Retinal pigment epithelial cell (primary cell): ENCODE measurements around the gene NKD2.

ENCODE experiments used
- DNase-seq: peaks from one replicate; pipeline ENCODE4 v3.0.0-alpha.2; 2010; ENCODE audit warnings: low read depth
- H3K4me3 ChIP-seq: 2 replicates; pipeline ENCODE4 v1.5.1; 2011; ENCODE audit warnings: mild to moderate bottlenecking, low read length, control low read depth, moderate library complexity
- CTCF ChIP-seq: conservative IDR thresholded peaks from 2 replicates; pipeline ENCODE4 v1.5.1; 2011; ENCODE audit warnings: low read depth, low read length, control low read depth, inconsistent platforms

Gene NKD2

GRCh38 chr5:1052641-1053390 lies 44.2 kb downstream of the NKD2 start:
- TF ChIP-seq CTCF, result no peak
- no peak for DNase-seq
- H3K4me3 ChIP-seq, result no peak overlapping the region

GRCh38 chr5:1053391-1054017 lies 44.9 kb downstream of the NKD2 start:
- DNase-seq, result no peak
- no peak overlapping the region for H3K4me3 ChIP-seq
- no peak for TF ChIP-seq CTCF

GRCh38 chr5:1054018-1054798 lies 45.6 kb downstream of the NKD2 start:
- DNase-seq, result no peak
- TF ChIP-seq CTCF, result no peak

GRCh38 chr5:1054799-1055775 lies 46.5 kb downstream of the NKD2 start:
- H3K4me3 ChIP-seq, result no peak overlapping the region
- no peak for TF ChIP-seq CTCF
- no peak for DNase-seq

More at GRCh38 chr5:1054018-1054798, 45.6 kb downstream of the NKD2 start:
- H3K4me3 ChIP-seq, result no peak overlapping the region

GRCh38 chr5:1055896-1056610 lies 47.5 kb downstream of the NKD2 start:
- no peak overlapping the region for H3K4me3 ChIP-seq
- TF ChIP-seq CTCF, result no peak
- no peak for DNase-seq
